ENCODE measurements around the gene GATA3. TPM values are rescaled to one million over a fixed set of nuclear protein-coding genes. Genes with fewer than 3 reads are reported as not detected.

GATA3 gene
- total and polyA plus RNA-seq, 2 of the 8 experiments (the other 6 are each of a cell fraction or from before 2014, with no cell fraction given): 0.02 to 0.43 TPM

DNA sequence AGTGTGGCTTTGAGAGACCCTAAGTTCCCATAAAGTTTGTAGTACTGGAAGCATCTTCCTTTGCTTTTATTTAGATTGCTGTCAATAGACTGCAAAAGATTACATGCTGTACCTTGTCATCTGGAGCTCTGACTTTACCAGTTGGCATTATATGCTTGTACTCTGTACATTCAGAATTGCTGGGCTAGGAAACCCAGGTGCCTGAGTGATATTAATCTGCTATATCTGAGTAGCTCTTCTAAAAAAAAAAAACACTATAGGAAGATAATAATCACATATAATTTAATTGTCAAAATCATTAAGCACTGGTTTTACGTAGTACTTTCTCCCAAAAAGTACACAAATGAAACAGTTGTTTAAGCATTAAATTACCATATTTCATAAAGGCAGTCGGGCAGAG lies 12.3 kb downstream of the GATA3 start (continued):
- TF ChIP-seq, protein P1, sequence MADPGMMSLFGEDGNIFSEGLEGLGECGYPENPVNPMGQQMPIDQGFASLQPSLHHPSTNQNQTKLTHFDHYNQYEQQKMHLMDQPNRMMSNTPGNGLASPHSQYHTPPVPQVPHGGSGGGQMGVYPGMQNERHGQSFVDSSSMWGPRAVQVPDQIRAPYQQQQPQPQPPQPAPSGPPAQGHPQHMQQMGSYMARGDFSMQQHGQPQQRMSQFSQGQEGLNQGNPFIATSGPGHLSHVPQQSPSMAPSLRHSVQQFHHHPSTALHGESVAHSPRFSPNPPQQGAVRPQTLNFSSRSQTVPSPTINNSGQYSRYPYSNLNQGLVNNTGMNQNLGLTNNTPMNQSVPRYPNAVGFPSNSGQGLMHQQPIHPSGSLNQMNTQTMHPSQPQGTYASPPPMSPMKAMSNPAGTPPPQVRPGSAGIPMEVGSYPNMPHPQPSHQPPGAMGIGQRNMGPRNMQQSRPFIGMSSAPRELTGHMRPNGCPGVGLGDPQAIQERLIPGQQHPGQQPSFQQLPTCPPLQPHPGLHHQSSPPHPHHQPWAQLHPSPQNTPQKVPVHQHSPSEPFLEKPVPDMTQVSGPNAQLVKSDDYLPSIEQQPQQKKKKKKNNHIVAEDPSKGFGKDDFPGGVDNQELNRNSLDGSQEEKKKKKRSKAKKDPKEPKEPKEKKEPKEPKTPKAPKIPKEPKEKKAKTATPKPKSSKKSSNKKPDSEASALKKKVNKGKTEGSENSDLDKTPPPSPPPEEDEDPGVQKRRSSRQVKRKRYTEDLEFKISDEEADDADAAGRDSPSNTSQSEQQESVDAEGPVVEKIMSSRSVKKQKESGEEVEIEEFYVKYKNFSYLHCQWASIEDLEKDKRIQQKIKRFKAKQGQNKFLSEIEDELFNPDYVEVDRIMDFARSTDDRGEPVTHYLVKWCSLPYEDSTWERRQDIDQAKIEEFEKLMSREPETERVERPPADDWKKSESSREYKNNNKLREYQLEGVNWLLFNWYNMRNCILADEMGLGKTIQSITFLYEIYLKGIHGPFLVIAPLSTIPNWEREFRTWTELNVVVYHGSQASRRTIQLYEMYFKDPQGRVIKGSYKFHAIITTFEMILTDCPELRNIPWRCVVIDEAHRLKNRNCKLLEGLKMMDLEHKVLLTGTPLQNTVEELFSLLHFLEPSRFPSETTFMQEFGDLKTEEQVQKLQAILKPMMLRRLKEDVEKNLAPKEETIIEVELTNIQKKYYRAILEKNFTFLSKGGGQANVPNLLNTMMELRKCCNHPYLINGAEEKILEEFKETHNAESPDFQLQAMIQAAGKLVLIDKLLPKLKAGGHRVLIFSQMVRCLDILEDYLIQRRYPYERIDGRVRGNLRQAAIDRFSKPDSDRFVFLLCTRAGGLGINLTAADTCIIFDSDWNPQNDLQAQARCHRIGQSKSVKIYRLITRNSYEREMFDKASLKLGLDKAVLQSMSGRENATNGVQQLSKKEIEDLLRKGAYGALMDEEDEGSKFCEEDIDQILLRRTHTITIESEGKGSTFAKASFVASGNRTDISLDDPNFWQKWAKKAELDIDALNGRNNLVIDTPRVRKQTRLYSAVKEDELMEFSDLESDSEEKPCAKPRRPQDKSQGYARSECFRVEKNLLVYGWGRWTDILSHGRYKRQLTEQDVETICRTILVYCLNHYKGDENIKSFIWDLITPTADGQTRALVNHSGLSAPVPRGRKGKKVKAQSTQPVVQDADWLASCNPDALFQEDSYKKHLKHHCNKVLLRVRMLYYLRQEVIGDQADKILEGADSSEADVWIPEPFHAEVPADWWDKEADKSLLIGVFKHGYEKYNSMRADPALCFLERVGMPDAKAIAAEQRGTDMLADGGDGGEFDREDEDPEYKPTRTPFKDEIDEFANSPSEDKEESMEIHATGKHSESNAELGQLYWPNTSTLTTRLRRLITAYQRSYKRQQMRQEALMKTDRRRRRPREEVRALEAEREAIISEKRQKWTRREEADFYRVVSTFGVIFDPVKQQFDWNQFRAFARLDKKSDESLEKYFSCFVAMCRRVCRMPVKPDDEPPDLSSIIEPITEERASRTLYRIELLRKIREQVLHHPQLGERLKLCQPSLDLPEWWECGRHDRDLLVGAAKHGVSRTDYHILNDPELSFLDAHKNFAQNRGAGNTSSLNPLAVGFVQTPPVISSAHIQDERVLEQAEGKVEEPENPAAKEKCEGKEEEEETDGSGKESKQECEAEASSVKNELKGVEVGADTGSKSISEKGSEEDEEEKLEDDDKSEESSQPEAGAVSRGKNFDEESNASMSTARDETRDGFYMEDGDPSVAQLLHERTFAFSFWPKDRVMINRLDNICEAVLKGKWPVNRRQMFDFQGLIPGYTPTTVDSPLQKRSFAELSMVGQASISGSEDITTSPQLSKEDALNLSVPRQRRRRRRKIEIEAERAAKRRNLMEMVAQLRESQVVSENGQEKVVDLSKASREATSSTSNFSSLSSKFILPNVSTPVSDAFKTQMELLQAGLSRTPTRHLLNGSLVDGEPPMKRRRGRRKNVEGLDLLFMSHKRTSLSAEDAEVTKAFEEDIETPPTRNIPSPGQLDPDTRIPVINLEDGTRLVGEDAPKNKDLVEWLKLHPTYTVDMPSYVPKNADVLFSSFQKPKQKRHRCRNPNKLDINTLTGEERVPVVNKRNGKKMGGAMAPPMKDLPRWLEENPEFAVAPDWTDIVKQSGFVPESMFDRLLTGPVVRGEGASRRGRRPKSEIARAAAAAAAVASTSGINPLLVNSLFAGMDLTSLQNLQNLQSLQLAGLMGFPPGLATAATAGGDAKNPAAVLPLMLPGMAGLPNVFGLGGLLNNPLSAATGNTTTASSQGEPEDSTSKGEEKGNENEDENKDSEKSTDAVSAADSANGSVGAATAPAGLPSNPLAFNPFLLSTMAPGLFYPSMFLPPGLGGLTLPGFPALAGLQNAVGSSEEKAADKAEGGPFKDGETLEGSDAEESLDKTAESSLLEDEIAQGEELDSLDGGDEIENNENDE (IDR thresholded peaks at IDR 0.05; ENCODE audit: insufficient replicate concordance, low read length): no peak
- TF ChIP-seq SUZ12 (IDR thresholded peaks at IDR 0.05; ENCODE audit: low read length) (no peak), BACH1 (IDR thresholded peaks at IDR 0.05; ENCODE audit: low read length) (no peak), TCF12 (IDR thresholded peaks at IDR 0.05; ENCODE audit: low read depth, low read length) (no peak), POLR2AphosphoS5 (IDR thresholded peaks at IDR 0.05; ENCODE audit: low read depth, low read length) (no peak), RBBP5 (IDR thresholded peaks at IDR 0.05; ENCODE audit: borderline replicate concordance, low read depth, low read length) (no peak), TAF1 (IDR thresholded peaks at IDR 0.05; ENCODE audit: low read depth, low read length) (no peak), SP4 (IDR thresholded peaks at IDR 0.05; ENCODE audit: low read length) (no peak), CREB1 (IDR thresholded peaks at IDR 0.05) (no peak), SRF (IDR thresholded peaks at IDR 0.05; ENCODE audit: low read depth, low read length) (no peak), RXRA (IDR thresholded peaks at IDR 0.05; ENCODE audit: insufficient read depth, low read depth, low read length) (no peak), SIRT6 (IDR thresholded peaks at IDR 0.05; ENCODE audit: low read length) (no peak), KDM5A (IDR thresholded peaks at IDR 0.05; ENCODE audit: low read length) (no peak), BCL11A (IDR thresholded peaks at IDR 0.05; ENCODE audit: low read depth in 2 of 2, low read length in 2 of 2) (no peak)

All from H1 (cell line).